Measurements from ENCODE around the gene SNAPC1. TPM values are rescaled to one million over a fixed set of nuclear protein-coding genes. Genes with fewer than 3 reads are reported as not detected.

SNAPC1 gene
- total and polyA plus RNA-seq, 2 donors (not counting 3 experiments of a cell fraction or from before 2014, with no cell fraction given): 12.7 to 14.3 TPM

GRCh38 chr14:61720741-61721140, 41.5 kb upstream of the SNAPC1 start:
- Histone ChIP-seq H3K27ac (ENCODE audit: insufficient read depth, low read depth, low read length) (no peak overlapping the region), H3K9ac (replicated peaks; ENCODE audit: extremely low read depth, insufficient read depth, low read length) (no peak overlapping the region), H3K4me3 (replicated peaks in 1 of 3; ENCODE audit: insufficient read depth in 1 of 3, low read depth in 1 of 3, low read length in 3 of 3) (no peak overlapping the region), H3K9me1 (replicated peaks; ENCODE audit: control insufficient read depth, extremely low read depth, insufficient read depth, low read length) (no peaks in the 10 kb centered on the region), H3K4me2 (ENCODE audit: insufficient read depth, low read length) (no peak overlapping the region), H4K20me1 (replicated peaks; ENCODE audit: control insufficient read depth, extremely low read depth, insufficient read depth, low read length) (peaks cover 19% of the 10 kb centered on the region), H3K4me1 (ENCODE audit: control insufficient read depth, extremely low read depth, insufficient read depth, low read length) (peaks cover 17% of the 10 kb centered on the region), H3K27me3 (ENCODE audit: control insufficient read depth in 2 of 2, insufficient read depth in 2 of 2, low read length in 2 of 2) (no peaks in the 10 kb centered on the region), H3K9me3 (replicated peaks; ENCODE audit: control insufficient read depth, insufficient read depth, low read length) (no peaks in the 10 kb centered on the region), H2AFZ (ENCODE audit: low read depth, low read length) (no peak overlapping the region), H3K36me3 (ENCODE audit: control insufficient read depth in 2 of 2, extremely low read depth in 1 of 2, insufficient read depth in 2 of 2, low read length in 2 of 2) (peaks cover 5 to 35% of the 10 kb centered on the region in 2 experiments), H3K79me2 (ENCODE audit: control insufficient read depth, insufficient read depth, low read length) (peaks cover 85% of the 10 kb centered on the region)
- no peak for FAIRE-seq
- CTCF ChIA-PET: interaction anchor here (1.0 to 3.2 kb wide), 10 partner anchors 9 to 244 kb away, joined by 3 to 17 read pairs (median 6); no protein-coding TSS in a partner anchor
- POLR2A ChIA-PET: no interaction called here
- DNase-seq (ENCODE audit: low read depth, low spot score): no peak
- dilution Hi-C loops (cut with MboI; ENCODE audit: extremely low pct_ligation_motif_present, low sequenced_read_pairs) (no loop called here), intact Hi-C loops (cut with micrococcal nuclease) (no loop called here)
- BruUV-seq (replicated peaks): no TSS peak
- no peak for TF ChIP-seq MYC (IDR thresholded peaks at IDR 0.05; ENCODE audit: low read depth, low read length)
- TF ChIP-seq JUN (IDR thresholded peaks at IDR 0.05; ENCODE audit: borderline replicate concordance, insufficient read depth, insufficient read length, low read depth): no peak
- TF ChIP-seq POLR2A (IDR thresholded peaks at IDR 0.05; ENCODE audit: low read depth, low read length): no peak
- no peak for TF ChIP-seq MAX (IDR thresholded peaks at IDR 0.05; ENCODE audit: insufficient read depth, insufficient read length)
- no peak for TF ChIP-seq POLR2AphosphoS5 (IDR thresholded peaks at IDR 0.05; ENCODE audit: insufficient read depth, low read depth, low read length)
- TF ChIP-seq EZH2 (IDR thresholded peaks at IDR 0.05; ENCODE audit: borderline replicate concordance, low read depth, low read length, severe bottlenecking): no peak
- TF ChIP-seq CTCF (IDR thresholded peaks at IDR 0.05; ENCODE audit: extremely low read depth in 1 of 2, insufficient read depth in 1 of 2, low read depth in 1 of 2, low read length in 2 of 2): no peak
- no peak for TF ChIP-seq FOS (IDR thresholded peaks at IDR 0.05; ENCODE audit: borderline replicate concordance, insufficient read depth, low read length)
- TF ChIP-seq GATA2 (IDR thresholded peaks at IDR 0.05; ENCODE audit: insufficient read depth, insufficient read length, low read depth, low read length): no peak

All from endothelial cell of umbilical vein (primary cell).